Subcutaneous abdominal adipose tissue (tissue), 5 donors: Measurements from ENCODE around the gene ECHS1.
"Not testable (repeated sequence)": the region's sequence is repeated elsewhere in the genome, so short reads cannot be mapped to it uniquely, and the experiment has no call there.

ENCODE experiments used
- H3K27ac ChIP-seq: one replicate; pipeline ENCODE4 v1.7.0; 2013; ENCODE audit warnings: low read depth, mild to moderate bottlenecking, inconsistent platforms, low read length, moderate library complexity
- H3K27me3 ChIP-seq, 5 donors: one replicate each; pipeline ENCODE4 v1.7.0; 2013; ENCODE audit warnings: low read length in 5 of 5, inconsistent platforms in 1 of 5; ENCODE audit not compliant: control insufficient read depth in 5 of 5, insufficient read depth in 4 of 5
- H3K36me3 ChIP-seq, 5 donors: one replicate each; pipeline ENCODE4 v1.7.0; 2013; ENCODE audit warnings: low read length in 5 of 5; ENCODE audit not compliant: control insufficient read depth in 5 of 5, insufficient read depth in 5 of 5
- H3K4me1 ChIP-seq, 5 donors: one replicate each; pipeline ENCODE4 v1.7.0; 2013; ENCODE audit warnings: low read length in 5 of 5, mild to moderate bottlenecking in 3 of 5, moderate library complexity in 1 of 5; ENCODE audit not compliant: control insufficient read depth in 5 of 5, insufficient read depth in 5 of 5
- H3K4me3 ChIP-seq, 5 donors: one replicate each; pipeline ENCODE4 v1.7.0; 2013; ENCODE audit warnings: low read length in 5 of 5, low read depth in 1 of 5
- H3K9ac ChIP-seq, 5 donors: one replicate each; pipeline ENCODE4 v1.7.0; 2013; ENCODE audit warnings: low read length in 5 of 5, mild to moderate bottlenecking in 4 of 5, moderate library complexity in 3 of 5
- H3K9me3 ChIP-seq, 5 donors: one replicate each; pipeline ENCODE4 v1.7.0; 2013; ENCODE audit warnings: low read length in 5 of 5; ENCODE audit not compliant: control insufficient read depth in 5 of 5
- donor health status: healthy.
- donor health status: healthy.
- donor health status: healthy.
- donor health status: healthy.
- donor health status: healthy.

Gene ECHS1

GRCh38 chr10:133390597-133391248, 17.6 kb upstream of the ECHS1 start:
- peaks cover 0 to 37% (median 13%) of the 10 kb centered on the region in 5 donors for H3K4me1 ChIP-seq
- H3K27me3 ChIP-seq, result no peaks in the 10 kb centered on the region
- peaks cover 0 to 21% (median 8%) of the 10 kb centered on the region in 5 donors for H3K36me3 ChIP-seq
- H3K27ac ChIP-seq, result no peak overlapping the region
- H3K9ac ChIP-seq, result peak overlapping the region in 1 of 5 donors; percentile 35
- no peak overlapping the region for H3K4me3 ChIP-seq
- H3K9me3 ChIP-seq, result no peaks in the 10 kb centered on the region

- H3K4me1 ChIP-seq, result peaks cover 0 to 23% (median 3%) of the 10 kb centered on the region in 5 donors
- no peaks in the 10 kb centered on the region for H3K9me3 ChIP-seq
- no peaks in the 10 kb centered on the region for H3K27me3 ChIP-seq
- no peak overlapping the region for H3K27ac ChIP-seq
- peak overlapping the region in 4 of 5 donors; percentile 13 to 41 (median 26) for H3K9ac ChIP-seq
- H3K4me3 ChIP-seq, result peak overlapping the region in 2 of 5 donors; percentile 21 to 42
- peaks cover 0 to 27% (median 8%) of the 10 kb centered on the region in 5 donors for H3K36me3 ChIP-seq
Observed at GRCh38 chr10:133388973-133389818, 16.0 kb upstream of the ECHS1 start.

- Histone ChIP-seq H3K36me3 (peaks cover 0 to 30% (median 8%) of the 10 kb centered on the region in 5 donors), H3K4me3 (no peak overlapping the region), H3K4me1 (peaks cover 0 to 18% (median 2%) of the 10 kb centered on the region in 5 donors), H3K9me3 (no peaks in the 10 kb centered on the region), H3K9ac (peak overlapping the region in 1 of 5 donors; percentile 14), H3K27me3 (no peaks in the 10 kb centered on the region), H3K27ac (no peak overlapping the region)
Observed at GRCh38 chr10:133388236-133388972, 15.2 kb upstream of the ECHS1 start.

GRCh38 chr10:133386951-133387350, 13.8 kb upstream of the ECHS1 start:
- H3K4me3 ChIP-seq, H3K9me3 ChIP-seq, H3K9ac ChIP-seq, H3K27me3 ChIP-seq, H3K27ac ChIP-seq: not testable (repeated sequence)
- H3K4me1 ChIP-seq, result peaks cover 0 to 16% (median 0%) of the 10 kb centered on the region in 5 donors
- peaks cover 0 to 36% (median 8%) of the 10 kb centered on the region in 5 donors for H3K36me3 ChIP-seq

- H3K27me3 ChIP-seq, result no peaks in the 10 kb centered on the region
- H3K27ac ChIP-seq, result no peak overlapping the region
- H3K9me3 ChIP-seq, result no peaks in the 10 kb centered on the region
- peaks cover 0 to 22% (median 2%) of the 10 kb centered on the region in 5 donors for H3K4me1 ChIP-seq
- no peak overlapping the region for H3K9ac ChIP-seq
- no peak overlapping the region for H3K4me3 ChIP-seq
- H3K36me3 ChIP-seq, result peaks cover 0 to 29% (median 3%) of the 10 kb centered on the region in 5 donors
Observed at GRCh38 chr10:133385214-133385613, 12.1 kb upstream of the ECHS1 start.

- Histone ChIP-seq H3K27me3 (no peaks in the 10 kb centered on the region), H3K4me3 (no peak overlapping the region), H3K36me3 (peaks cover 0 to 25% (median 3%) of the 10 kb centered on the region in 5 donors), H3K9ac (no peak overlapping the region), H3K27ac (no peak overlapping the region), H3K9me3 (no peaks in the 10 kb centered on the region), H3K4me1 (peaks cover 0 to 23% (median 10%) of the 10 kb centered on the region in 5 donors)
Observed at GRCh38 chr10:133384071-133384470, 10.9 kb upstream of the ECHS1 start.

GRCh38 chr10:133383551-133383950, 10.4 kb upstream of the ECHS1 start:
- no peak overlapping the region for H3K27ac ChIP-seq
- H3K4me1 ChIP-seq, result peaks cover 0 to 22% (median 8%) of the 10 kb centered on the region in 5 donors
- no peak overlapping the region for H3K9ac ChIP-seq
- H3K4me3 ChIP-seq, result no peak overlapping the region
- H3K27me3 ChIP-seq, result no peaks in the 10 kb centered on the region
- H3K9me3 ChIP-seq, result no peaks in the 10 kb centered on the region
- peaks cover 0 to 22% (median 3%) of the 10 kb centered on the region in 5 donors for H3K36me3 ChIP-seq

- H3K9ac ChIP-seq, result no peak overlapping the region
- H3K4me1 ChIP-seq, result peaks cover 0 to 33% (median 19%) of the 10 kb centered on the region in 5 donors
- no peaks in the 10 kb centered on the region for H3K27me3 ChIP-seq
- H3K36me3 ChIP-seq, result peaks cover 0 to 19% (median 3%) of the 10 kb centered on the region in 5 donors
- no peak overlapping the region for H3K27ac ChIP-seq
- H3K4me3 ChIP-seq, result no peak overlapping the region
- H3K9me3 ChIP-seq, result no peaks in the 10 kb centered on the region
Observed at GRCh38 chr10:133381036-133381435, 7.9 kb upstream of the ECHS1 start.

- Histone ChIP-seq H3K27me3 (no peaks in the 10 kb centered on the region), H3K36me3 (peaks cover 0 to 19% (median 3%) of the 10 kb centered on the region in 5 donors), H3K9me3 (no peaks in the 10 kb centered on the region), H3K27ac (no peak overlapping the region), H3K4me3 (peak overlapping the region in 4 of 5 donors; percentile 57 to 77 (median 70)), H3K9ac (peak overlapping the region in 4 of 5 donors; percentile 56 to 74 (median 69)), H3K4me1 (peaks cover 0 to 33% (median 19%) of the 10 kb centered on the region in 5 donors)
Observed at GRCh38 chr10:133379801-133380666, 6.9 kb upstream of the ECHS1 start.
